ENCODE measurements around the gene CCSER1. TPM values are rescaled to one million over a fixed set of nuclear protein-coding genes. Genes with fewer than 3 reads are reported as not detected.
"Not testable (repeated sequence)": the region's sequence is repeated elsewhere in the genome, so short reads cannot be mapped to it uniquely, and the experiment has no call there.

The CCSER1 gene
- total and polyA plus RNA-seq, 4 donors = 3.5 to 66.1 (median 14.5) TPM

- Histone ChIP-seq H3K9me3 (ENCODE audit: control insufficient read depth, insufficient read depth, low read length) (no peaks in the 10 kb centered on the region), H3K27ac (ENCODE audit: low read depth, low read length) (no peak overlapping the region), H3K4me1 (ENCODE audit: control insufficient read depth, insufficient read depth, low read length) (no peaks in the 10 kb centered on the region), H3K27me3 (ENCODE audit: control insufficient read depth, insufficient read depth, low read length) (no peaks in the 10 kb centered on the region), H3K4me3 (ENCODE audit: low read depth, low read length) (no peak overlapping the region), H3K36me3 (ENCODE audit: control insufficient read depth, insufficient read depth, low read length) (no peaks in the 10 kb centered on the region)
- no peak for DNase-seq (ENCODE audit: low read depth in 4 of 6, low spot score in 6 of 6)
- WGBS (ENCODE audit: insufficient coverage) = no CpG with 5 or more reads among the region's 3 CpGs
Measured at GRCh38 chr4:90393215-90393614, 266.0 kb downstream of the CCSER1 start.

GRCh38 chr4:90403781-90404180 is 276.6 kb downstream of the CCSER1 start:
- WGBS (ENCODE audit: insufficient coverage) = 93% methylated on average over 6 of the region's 6 CpGs
- DNase-seq (ENCODE audit: low read depth in 4 of 6, low spot score in 6 of 6) = no peak
- Histone ChIP-seq H3K27ac (ENCODE audit: low read depth, low read length) (no peak overlapping the region), H3K4me3 (ENCODE audit: low read depth, low read length) (no peak overlapping the region), H3K9me3 (ENCODE audit: control insufficient read depth, insufficient read depth, low read length) (no peaks in the 10 kb centered on the region), H3K36me3 (ENCODE audit: control insufficient read depth, insufficient read depth, low read length) (no peaks in the 10 kb centered on the region), H3K27me3 (ENCODE audit: control insufficient read depth, insufficient read depth, low read length) (no peaks in the 10 kb centered on the region), H3K4me1 (ENCODE audit: control insufficient read depth, insufficient read depth, low read length) (no peaks in the 10 kb centered on the region)

- not testable (repeated sequence) for H3K9me3 ChIP-seq (ENCODE audit: control insufficient read depth, insufficient read depth, low read length); H3K4me1 ChIP-seq (ENCODE audit: control insufficient read depth, insufficient read depth, low read length); H3K36me3 ChIP-seq (ENCODE audit: control insufficient read depth, insufficient read depth, low read length); H3K27ac ChIP-seq (ENCODE audit: low read depth, low read length); H3K4me3 ChIP-seq (ENCODE audit: low read depth, low read length); DNase-seq (ENCODE audit: low read depth in 4 of 6, low spot score in 6 of 6); H3K27me3 ChIP-seq (ENCODE audit: control insufficient read depth, insufficient read depth, low read length)
- 99% methylated on average over 10 of the region's 11 CpGs for WGBS (ENCODE audit: insufficient coverage)
Measured at GRCh38 chr4:90407897-90408296, 280.7 kb downstream of the CCSER1 start.

- not testable (repeated sequence) for DNase-seq (ENCODE audit: low read depth in 4 of 6, low spot score in 6 of 6); H3K36me3 ChIP-seq (ENCODE audit: control insufficient read depth, insufficient read depth, low read length); H3K4me3 ChIP-seq (ENCODE audit: low read depth, low read length); H3K27ac ChIP-seq (ENCODE audit: low read depth, low read length); H3K9me3 ChIP-seq (ENCODE audit: control insufficient read depth, insufficient read depth, low read length); H3K4me1 ChIP-seq (ENCODE audit: control insufficient read depth, insufficient read depth, low read length); H3K27me3 ChIP-seq (ENCODE audit: control insufficient read depth, insufficient read depth, low read length)
Measured at GRCh38 chr4:90412786-90413185, 285.6 kb downstream of the CCSER1 start.

GRCh38 chr4:90415116-90415515 is 287.9 kb downstream of the CCSER1 start:
- Histone ChIP-seq H3K36me3 (ENCODE audit: control insufficient read depth, insufficient read depth, low read length) (no peaks in the 10 kb centered on the region), H3K27ac (ENCODE audit: low read depth, low read length) (no peak overlapping the region), H3K4me3 (ENCODE audit: low read depth, low read length) (no peak overlapping the region), H3K27me3 (ENCODE audit: control insufficient read depth, insufficient read depth, low read length) (no peaks in the 10 kb centered on the region), H3K4me1 (ENCODE audit: control insufficient read depth, insufficient read depth, low read length) (no peaks in the 10 kb centered on the region), H3K9me3 (ENCODE audit: control insufficient read depth, insufficient read depth, low read length) (no peaks in the 10 kb centered on the region)
- no CpG with 5 or more reads among the region's 5 CpGs for WGBS (ENCODE audit: insufficient coverage)
- DNase-seq (ENCODE audit: low read depth in 4 of 6, low spot score in 6 of 6) = no peak

- no CpG with 5 or more reads among the region's 2 CpGs for WGBS (ENCODE audit: insufficient coverage)
Measured at GRCh38 chr4:90419124-90419711, 292.0 kb downstream of the CCSER1 start.

GRCh38 chr4:90421161-90421560 is 294.0 kb downstream of the CCSER1 start:
- Histone ChIP-seq H3K4me3 (ENCODE audit: low read depth, low read length) (no peak overlapping the region), H3K36me3 (ENCODE audit: control insufficient read depth, insufficient read depth, low read length) (no peaks in the 10 kb centered on the region), H3K27ac (ENCODE audit: low read depth, low read length) (no peak overlapping the region), H3K27me3 (ENCODE audit: control insufficient read depth, insufficient read depth, low read length) (no peaks in the 10 kb centered on the region), H3K9me3 (ENCODE audit: control insufficient read depth, insufficient read depth, low read length) (no peaks in the 10 kb centered on the region), H3K4me1 (ENCODE audit: control insufficient read depth, insufficient read depth, low read length) (no peaks in the 10 kb centered on the region)
- no peak for DNase-seq (ENCODE audit: low read depth in 4 of 6, low spot score in 6 of 6)
- 83% methylated on average over 1 of the region's 2 CpGs for WGBS (ENCODE audit: insufficient coverage)

More at GRCh38 chr4:90419124-90419711, 292.0 kb downstream of the CCSER1 start:
- Histone ChIP-seq H3K27me3 (ENCODE audit: control insufficient read depth, insufficient read depth, low read length) (no peaks in the 10 kb centered on the region), H3K4me3 (ENCODE audit: low read depth, low read length) (no peak overlapping the region), H3K27ac (ENCODE audit: low read depth, low read length) (no peak overlapping the region), H3K4me1 (ENCODE audit: control insufficient read depth, insufficient read depth, low read length) (no peaks in the 10 kb centered on the region), H3K9me3 (ENCODE audit: control insufficient read depth, insufficient read depth, low read length) (no peaks in the 10 kb centered on the region), H3K36me3 (ENCODE audit: control insufficient read depth, insufficient read depth, low read length) (no peaks in the 10 kb centered on the region)
- peak; percentile 22 to 92 (median 40) for DNase-seq (ENCODE audit: low read depth in 4 of 6, low spot score in 6 of 6)

GRCh38 chr4:90425893-90426292 is 298.7 kb downstream of the CCSER1 start:
- 59% methylated on average over 3 of the region's 5 CpGs for WGBS (ENCODE audit: insufficient coverage)
- no peak overlapping the region for H3K4me3 ChIP-seq (ENCODE audit: low read depth, low read length)
- H3K27me3 ChIP-seq (ENCODE audit: control insufficient read depth, insufficient read depth, low read length) = no peaks in the 10 kb centered on the region

GRCh38 chr4:90438522-90438921 is 311.3 kb downstream of the CCSER1 start:
- DNase-seq (ENCODE audit: low read depth in 4 of 6, low spot score in 6 of 6) = no peak
- H3K27me3 ChIP-seq (ENCODE audit: control insufficient read depth, insufficient read depth, low read length) = no peaks in the 10 kb centered on the region
- no peaks in the 10 kb centered on the region for H3K9me3 ChIP-seq (ENCODE audit: control insufficient read depth, insufficient read depth, low read length)
- H3K4me3 ChIP-seq (ENCODE audit: low read depth, low read length) = no peak overlapping the region
- no peak overlapping the region for H3K27ac ChIP-seq (ENCODE audit: low read depth, low read length)
- no peaks in the 10 kb centered on the region for H3K4me1 ChIP-seq (ENCODE audit: control insufficient read depth, insufficient read depth, low read length)
- H3K36me3 ChIP-seq (ENCODE audit: control insufficient read depth, insufficient read depth, low read length) = no peaks in the 10 kb centered on the region

More at GRCh38 chr4:90425893-90426292, 298.7 kb downstream of the CCSER1 start:
- H3K4me1 ChIP-seq (ENCODE audit: control insufficient read depth, insufficient read depth, low read length) = no peaks in the 10 kb centered on the region
- H3K27ac ChIP-seq (ENCODE audit: low read depth, low read length) = no peak overlapping the region
- no peaks in the 10 kb centered on the region for H3K9me3 ChIP-seq (ENCODE audit: control insufficient read depth, insufficient read depth, low read length)
- no peaks in the 10 kb centered on the region for H3K36me3 ChIP-seq (ENCODE audit: control insufficient read depth, insufficient read depth, low read length)
- no peak for DNase-seq (ENCODE audit: low read depth in 4 of 6, low spot score in 6 of 6)

- no peaks in the 10 kb centered on the region for H3K27me3 ChIP-seq (ENCODE audit: control insufficient read depth, insufficient read depth, low read length)
- no peak overlapping the region for H3K27ac ChIP-seq (ENCODE audit: low read depth, low read length)
- no peak for DNase-seq (ENCODE audit: low read depth in 4 of 6, low spot score in 6 of 6)
- no peaks in the 10 kb centered on the region for H3K4me1 ChIP-seq (ENCODE audit: control insufficient read depth, insufficient read depth, low read length)
- no peaks in the 10 kb centered on the region for H3K9me3 ChIP-seq (ENCODE audit: control insufficient read depth, insufficient read depth, low read length)
- WGBS (ENCODE audit: insufficient coverage) = 100% methylated on average over 1 of the region's 2 CpGs
- H3K4me3 ChIP-seq (ENCODE audit: low read depth, low read length) = no peak overlapping the region
- H3K36me3 ChIP-seq (ENCODE audit: control insufficient read depth, insufficient read depth, low read length) = no peaks in the 10 kb centered on the region
Measured at GRCh38 chr4:90441770-90442169, 314.6 kb downstream of the CCSER1 start.

All from spinal cord (tissue), 10 donors.